HG03139 (cell line): Measurements from ENCODE around the gene ANKRD50.
A peak's percentile ranks its signal among the peaks of the same experiment; 100 is the strongest.

Experiments
- ATAC-seq: cut with Tn5 transposase; IDR thresholded peaks from one replicate; pipeline ENCODE4 v1.9.1; 2021; ENCODE audit not compliant: unreplicated experiment

Gene ANKRD50

DNA sequence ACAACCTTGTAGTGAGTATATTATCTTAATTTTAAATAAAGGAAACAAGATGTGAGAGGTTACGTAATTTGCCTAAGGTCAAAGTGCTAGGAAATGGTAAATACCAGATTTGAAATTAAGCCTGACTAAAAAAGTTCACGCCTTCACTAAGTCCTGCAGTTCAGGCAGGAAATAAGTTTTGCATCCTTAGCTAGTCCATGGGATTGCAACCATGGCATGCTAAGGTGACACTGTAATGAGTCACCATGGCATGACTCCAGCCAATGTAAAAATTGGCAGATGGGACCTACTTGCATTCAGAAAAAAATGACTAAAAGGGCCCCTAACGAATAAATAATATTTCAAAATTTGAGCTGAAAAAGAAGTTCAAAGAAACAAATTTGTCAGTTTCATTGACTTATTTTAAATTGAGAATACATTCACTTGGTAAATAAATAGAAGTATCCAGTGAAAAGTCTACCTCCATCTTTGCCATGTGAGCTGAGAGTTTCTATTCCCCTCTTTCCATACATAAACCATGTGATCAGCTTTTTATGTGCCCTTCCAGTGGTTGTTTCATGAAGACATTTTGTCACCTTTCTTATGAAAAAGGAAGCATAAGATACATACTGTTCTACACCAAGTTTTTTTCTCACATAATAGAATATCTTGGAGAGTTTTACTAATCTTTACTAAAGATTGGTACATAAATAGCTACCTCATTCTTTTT, 72.4 kb downstream of the ANKRD50 start:
- no peak for ATAC-seq

DNA sequence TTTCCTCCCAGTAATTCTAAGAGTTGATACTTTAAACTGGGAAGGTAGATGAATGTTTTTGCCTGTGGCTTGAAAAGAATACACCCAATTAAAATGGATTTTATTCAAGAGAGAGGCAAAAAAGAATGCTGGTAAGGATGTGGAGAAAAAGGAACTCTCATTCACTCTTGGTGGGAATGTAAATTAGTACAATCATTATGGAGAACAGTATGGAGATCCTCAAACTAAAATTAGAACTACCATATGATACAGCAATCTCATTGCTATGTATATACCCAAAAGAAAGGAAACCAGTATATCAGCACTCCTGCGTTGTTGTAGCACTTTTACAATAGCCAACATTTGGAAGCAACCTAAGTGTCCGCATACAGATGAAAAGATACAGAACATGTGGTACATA, 75.2 kb downstream of the ANKRD50 start:
- ATAC-seq = no peak

DNA sequence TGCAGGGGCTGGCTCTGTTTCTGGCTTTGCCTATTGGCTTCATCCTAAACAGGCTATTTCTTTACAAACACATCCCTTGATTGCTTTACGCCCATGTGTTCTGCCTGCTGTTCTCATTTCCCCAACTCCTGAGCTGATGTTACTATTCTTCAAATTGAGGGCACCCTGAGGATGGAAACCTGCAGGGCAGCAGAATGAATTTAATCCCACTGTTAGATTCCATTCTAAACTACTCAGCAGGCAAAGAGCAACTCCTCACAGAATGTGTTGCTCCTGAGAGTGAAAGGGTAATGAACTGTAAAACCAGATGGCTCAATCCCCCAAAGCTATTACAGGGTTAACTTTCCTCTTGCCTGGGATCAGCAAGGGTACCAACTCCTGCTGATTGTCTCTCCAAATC, 75.7 kb downstream of the ANKRD50 start:
- no peak for ATAC-seq

DNA sequence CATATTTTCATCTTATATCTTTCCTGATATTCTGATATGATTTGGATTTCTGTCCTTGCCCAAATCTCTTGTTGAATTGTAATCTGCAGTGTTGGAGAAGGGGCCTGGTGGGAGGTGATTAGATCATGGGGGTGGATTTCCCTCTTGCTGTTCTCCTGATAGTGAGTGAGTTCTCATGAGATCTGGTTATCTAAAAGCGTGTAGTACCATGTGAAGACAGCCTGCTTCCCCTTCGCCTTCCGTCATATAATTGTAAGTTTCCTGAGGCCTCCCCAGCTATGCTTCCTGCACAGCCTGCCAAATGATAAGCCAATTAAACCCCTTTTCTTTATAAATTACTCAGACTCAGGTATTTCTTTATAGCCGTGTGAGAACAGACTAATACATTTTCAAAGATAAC, 77.2 kb downstream of the ANKRD50 start:
- ATAC-seq = no peak

DNA sequence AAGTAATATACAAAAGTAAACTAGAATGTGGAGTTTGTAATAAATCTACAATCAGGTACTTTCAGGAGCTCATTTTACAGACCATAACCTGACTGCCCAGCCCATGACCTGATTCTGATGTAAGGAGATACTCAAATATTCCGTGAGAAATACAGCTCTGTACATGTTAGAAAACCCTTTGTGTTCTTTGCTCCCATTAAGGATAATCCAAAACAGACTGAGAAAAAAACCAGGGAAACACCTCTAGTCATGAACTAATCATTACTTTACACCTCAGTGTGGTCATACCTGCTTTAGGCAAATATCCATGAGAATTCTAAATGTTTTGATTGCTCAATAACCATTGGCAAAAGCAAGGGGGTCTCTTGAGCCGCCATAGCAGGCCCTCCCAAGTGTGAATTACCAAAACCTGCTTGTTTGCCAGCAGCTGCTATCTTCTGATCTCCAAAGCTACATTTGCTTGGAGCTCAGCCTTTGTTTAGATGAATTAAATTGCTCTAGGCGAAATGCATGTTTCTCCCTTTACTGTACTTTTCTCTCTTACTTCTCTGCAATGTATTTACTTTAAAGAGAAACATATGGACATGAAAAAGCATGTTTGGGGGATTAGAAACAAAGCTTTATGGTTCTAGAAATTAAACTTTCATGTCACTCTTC, 79.1 kb downstream of the ANKRD50 start:
- no peak for ATAC-seq

DNA sequence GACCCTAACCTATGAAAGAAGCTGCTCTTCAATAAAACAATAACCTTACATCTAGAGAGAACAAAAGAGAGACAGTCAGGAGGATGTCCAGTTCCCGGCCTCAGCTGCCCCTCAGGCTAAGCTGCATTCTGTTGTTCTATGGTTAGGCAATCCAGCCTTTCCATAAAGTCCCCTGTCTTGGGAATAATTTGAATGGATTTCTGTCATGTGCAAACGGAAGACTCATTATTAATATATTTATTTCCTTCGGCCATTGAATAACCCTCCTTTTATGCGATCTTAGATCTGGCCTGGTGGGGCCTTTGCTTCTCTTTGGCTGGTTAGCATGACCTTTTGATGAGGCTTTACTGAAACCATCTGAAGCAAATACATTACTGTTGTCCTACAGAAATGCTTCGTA, 80.1 kb downstream of the ANKRD50 start:
- no peak for ATAC-seq

DNA sequence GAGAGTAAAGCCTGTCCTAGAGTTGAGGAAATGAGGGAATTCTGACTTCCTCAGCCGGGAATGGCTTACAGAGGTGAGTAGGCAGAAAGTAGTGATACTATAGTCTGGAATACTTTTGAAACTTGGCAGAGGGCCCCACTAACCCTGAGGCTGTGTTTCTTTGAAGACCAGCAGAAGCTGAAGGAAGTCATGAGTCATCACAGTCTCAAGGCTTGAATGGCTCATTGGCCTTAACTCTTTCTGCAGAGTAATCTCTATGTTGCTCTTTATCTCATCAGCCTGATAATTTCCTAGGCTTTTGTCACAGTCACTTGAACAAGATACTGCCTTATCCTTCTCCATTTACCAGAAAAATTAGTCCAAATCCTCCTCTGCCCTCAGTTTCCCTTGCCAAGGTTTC, 80.8 kb downstream of the ANKRD50 start:
- ATAC-seq = peak; percentile 93

DNA sequence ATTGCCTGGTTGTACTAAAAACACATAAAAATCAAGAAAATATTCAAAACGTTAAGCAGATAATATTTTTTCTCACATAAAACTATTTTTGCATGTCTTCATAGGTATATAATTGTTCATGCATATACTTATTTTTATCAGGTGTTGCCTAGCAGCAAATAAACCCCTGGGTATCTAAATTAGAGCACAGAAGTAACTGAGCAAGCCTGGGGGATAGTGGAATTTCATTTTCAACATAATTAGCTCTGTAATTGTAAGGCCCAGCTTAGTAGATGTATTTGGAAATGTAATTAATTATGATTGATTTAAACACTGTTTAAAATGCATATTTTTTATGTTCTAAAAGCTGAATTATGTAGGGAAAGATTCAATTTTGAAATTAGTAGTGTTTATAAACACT, 82.9 kb downstream of the ANKRD50 start:
- ATAC-seq = no peak
